IPS-18a (cell line): ENCODE measurements around the gene APLN.

Experiments used
- H3K27ac ChIP-seq: one replicate; pipeline ENCODE4 v1.5.1; 2013; ENCODE audit warnings: low read length
- H3K27me3 ChIP-seq: one replicate; pipeline ENCODE4 v1.6.1; 2013; ENCODE audit warnings: mild to moderate bottlenecking, low read length; ENCODE audit not compliant: control insufficient read depth, insufficient read depth
- H3K36me3 ChIP-seq: one replicate; pipeline ENCODE4 v1.6.1; 2013; ENCODE audit warnings: low read depth, low read length; ENCODE audit not compliant: control insufficient read depth
- H3K4me1 ChIP-seq: one replicate; pipeline ENCODE4 v1.6.1; 2013; ENCODE audit warnings: low read depth, low read length; ENCODE audit not compliant: control insufficient read depth
- H3K4me3 ChIP-seq: one replicate; pipeline ENCODE4 v1.5.1; 2013; ENCODE audit warnings: low read length
- H3K9ac ChIP-seq: one replicate; pipeline ENCODE4 v1.6.1; 2013; ENCODE audit warnings: mild to moderate bottlenecking, low read length, moderate library complexity
- H3K9me3 ChIP-seq: one replicate; pipeline ENCODE4 v1.6.1; 2013; ENCODE audit warnings: low read depth, low read length; ENCODE audit not compliant: control insufficient read depth

Gene APLN

DNA sequence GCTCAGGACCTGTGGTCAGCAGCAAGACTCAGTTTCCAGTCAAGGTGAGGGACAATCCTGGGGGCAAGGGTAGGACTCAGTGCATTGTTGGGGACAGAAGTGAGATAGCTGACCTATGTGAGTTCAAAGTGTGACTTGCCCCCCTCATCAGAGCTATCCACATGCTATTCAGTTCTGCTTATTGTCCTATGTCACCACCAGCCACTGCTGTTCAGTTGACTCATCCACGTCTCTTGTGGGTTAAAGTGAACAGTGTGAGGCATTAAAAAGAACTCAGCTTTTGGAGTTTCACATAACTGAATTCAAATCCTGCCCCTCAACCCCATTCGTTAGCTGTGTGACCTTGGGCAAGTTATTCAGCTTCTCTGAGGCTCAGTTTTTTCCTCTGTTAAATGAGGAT is 4.4 kb upstream of the APLN start:
- no peaks in the 10 kb centered on the region for H3K36me3 ChIP-seq
- peaks cover 4% of the 10 kb centered on the region for H3K9me3 ChIP-seq
- H3K4me1 ChIP-seq: peaks cover 7% of the 10 kb centered on the region
- no peak overlapping the region for H3K27ac ChIP-seq
- no peak overlapping the region for H3K4me3 ChIP-seq
- H3K9ac ChIP-seq: no peak overlapping the region
- peaks cover 16% of the 10 kb centered on the region for H3K27me3 ChIP-seq

DNA sequence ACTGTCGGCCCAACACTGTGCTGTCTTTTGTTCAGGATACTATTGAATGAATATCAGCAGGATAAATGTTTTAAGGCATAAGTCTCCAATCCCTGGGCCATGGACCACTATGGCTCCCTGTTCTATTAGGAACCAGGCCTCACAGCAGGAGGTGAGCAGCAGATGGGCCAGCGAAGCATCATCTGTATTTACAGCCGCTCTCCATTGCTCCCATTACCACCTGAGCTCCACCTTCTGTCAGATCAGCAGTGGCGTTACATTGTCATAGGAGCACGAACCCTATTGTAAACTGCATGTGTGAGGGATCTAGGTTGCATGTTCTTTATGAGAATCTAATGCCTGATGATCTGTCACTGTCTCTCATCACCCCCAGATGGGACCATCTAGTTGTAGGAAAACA is 3.7 kb upstream of the APLN start:
- no peak overlapping the region for H3K9ac ChIP-seq
- H3K9me3 ChIP-seq: peaks cover 4% of the 10 kb centered on the region
- H3K4me1 ChIP-seq: peaks cover 7% of the 10 kb centered on the region
- H3K27ac ChIP-seq: no peak overlapping the region
- no peaks in the 10 kb centered on the region for H3K36me3 ChIP-seq
- no peak overlapping the region for H3K4me3 ChIP-seq
- peaks cover 23% of the 10 kb centered on the region for H3K27me3 ChIP-seq

DNA sequence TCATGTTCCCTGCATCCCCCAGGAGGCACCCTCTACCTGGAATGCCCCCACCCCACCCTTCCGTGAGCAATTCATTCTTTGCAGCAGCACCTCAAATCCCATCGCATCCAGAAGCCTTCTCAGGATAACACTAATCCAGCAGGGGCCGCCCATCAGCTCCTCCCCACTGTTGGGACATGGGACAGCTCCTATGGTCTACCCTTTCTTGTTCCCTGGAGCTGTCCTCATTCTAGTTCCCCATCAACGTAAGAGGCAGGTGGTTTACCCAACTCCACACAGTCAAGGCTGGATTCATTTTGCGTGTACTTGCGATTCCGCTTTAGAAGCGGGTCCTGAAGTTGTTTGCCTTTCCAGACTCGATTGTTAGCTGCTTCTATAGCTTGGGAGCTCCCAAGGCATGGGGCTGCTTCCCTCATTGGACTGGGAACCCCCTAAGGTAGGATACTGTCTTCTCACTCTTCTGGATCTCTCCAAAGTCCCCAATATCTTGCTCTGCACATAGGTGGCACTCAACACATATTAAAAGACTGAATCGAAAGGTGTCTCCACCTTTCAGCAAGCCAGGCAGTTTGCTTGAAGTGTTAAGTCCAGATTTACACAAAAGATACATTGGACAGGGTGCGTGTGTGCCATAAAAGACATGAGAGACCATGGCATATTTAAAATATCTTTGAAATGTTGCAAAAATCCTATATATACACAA is 942 bp upstream of the APLN start:
- peaks cover 4% of the 10 kb centered on the region for H3K9me3 ChIP-seq
- H3K9ac ChIP-seq: no peak overlapping the region
- no peaks in the 10 kb centered on the region for H3K36me3 ChIP-seq
- peaks cover 3% of the 10 kb centered on the region for H3K4me1 ChIP-seq
- no peak overlapping the region for H3K27ac ChIP-seq
- peaks cover 50% of the 10 kb centered on the region for H3K27me3 ChIP-seq
- H3K4me3 ChIP-seq: peak overlapping the region; percentile 55

DNA sequence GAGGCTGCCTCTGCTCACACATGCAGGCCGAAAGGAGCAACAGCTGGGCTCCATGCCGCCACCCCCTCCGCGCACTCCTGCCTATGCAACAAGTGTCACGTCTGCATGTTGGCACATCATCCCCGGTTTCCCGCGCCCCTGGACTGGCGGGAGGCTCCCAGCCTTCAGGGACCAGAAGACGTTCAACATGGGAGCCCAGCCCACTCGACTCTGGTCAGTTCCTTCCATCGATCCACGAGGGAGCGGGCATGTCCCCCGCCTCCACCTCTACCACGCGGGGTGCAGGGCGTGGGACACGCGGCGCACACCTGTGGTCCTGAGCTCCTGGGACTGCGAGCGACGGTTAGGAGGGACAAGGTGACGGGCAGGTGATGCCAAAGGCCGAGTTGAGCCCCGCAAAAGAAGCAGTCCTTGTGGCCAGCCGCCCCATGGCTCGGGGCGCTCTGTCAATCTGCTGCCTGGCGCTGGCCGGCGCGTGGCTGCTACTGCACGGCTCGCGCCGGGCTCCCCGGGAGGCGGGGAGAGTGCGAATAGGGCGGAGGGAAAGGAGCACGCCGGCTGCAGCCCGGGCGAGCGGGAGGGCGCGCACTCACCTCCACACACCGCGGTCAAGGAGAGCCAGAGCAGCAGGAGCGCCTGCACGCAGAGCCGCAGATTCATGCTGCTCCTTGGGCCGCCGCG is 645 bp downstream of the APLN start:
- peaks cover 3% of the 10 kb centered on the region for H3K4me1 ChIP-seq
- peak overlapping the region; percentile 55 for H3K4me3 ChIP-seq
- H3K27me3 ChIP-seq: peaks cover 65% of the 10 kb centered on the region
- H3K36me3 ChIP-seq: no peaks in the 10 kb centered on the region
- peaks cover 6% of the 10 kb centered on the region for H3K9me3 ChIP-seq
- no peak overlapping the region for H3K9ac ChIP-seq
- no peak overlapping the region for H3K27ac ChIP-seq

DNA sequence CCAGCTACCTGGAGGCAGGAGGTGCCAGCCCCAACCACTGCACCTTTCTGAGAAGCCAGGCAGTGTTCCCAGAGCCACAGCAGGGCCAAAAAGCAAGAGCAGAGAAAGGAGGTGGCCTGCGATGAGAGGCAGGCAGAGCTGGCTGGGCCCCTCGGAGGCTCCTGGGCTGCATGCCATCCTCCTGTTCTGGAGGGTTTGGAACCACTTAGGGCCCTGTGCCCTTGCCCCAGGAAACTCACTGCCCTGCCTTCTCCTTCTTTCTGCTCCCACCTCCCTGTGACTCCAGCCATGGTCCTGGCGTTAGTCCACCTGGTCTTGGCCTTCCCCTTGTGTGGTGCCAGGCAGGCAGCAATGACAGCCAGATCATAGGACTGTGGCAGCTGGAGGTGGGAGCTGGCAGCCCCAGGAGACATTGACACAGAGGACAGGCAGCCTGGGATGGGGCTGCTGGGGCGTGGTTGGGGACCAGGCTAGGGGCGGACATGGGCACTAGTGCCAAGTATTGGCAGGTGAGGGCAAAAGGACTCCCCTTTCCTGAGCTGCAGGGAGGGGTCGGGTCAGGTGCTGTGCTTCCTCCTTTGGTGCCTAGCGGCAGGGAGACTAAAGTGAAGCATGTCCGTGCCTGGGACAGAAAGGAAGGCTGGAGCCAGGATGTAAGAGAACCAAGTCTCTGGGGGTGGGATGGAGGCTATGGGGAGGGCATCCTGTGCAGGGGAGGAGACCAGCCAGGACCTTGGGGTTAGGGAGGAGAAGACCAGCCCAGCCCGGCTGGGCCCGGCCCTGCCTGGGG is 1.4 kb downstream of the APLN start:
- Histone ChIP-seq H3K27ac (no peak overlapping the region), H3K4me3 (peak overlapping the region; percentile 55), H3K27me3 (peaks cover 69% of the 10 kb centered on the region), H3K4me1 (peaks cover 3% of the 10 kb centered on the region), H3K9me3 (peaks cover 3% of the 10 kb centered on the region), H3K9ac (no peak overlapping the region), H3K36me3 (no peaks in the 10 kb centered on the region)

DNA sequence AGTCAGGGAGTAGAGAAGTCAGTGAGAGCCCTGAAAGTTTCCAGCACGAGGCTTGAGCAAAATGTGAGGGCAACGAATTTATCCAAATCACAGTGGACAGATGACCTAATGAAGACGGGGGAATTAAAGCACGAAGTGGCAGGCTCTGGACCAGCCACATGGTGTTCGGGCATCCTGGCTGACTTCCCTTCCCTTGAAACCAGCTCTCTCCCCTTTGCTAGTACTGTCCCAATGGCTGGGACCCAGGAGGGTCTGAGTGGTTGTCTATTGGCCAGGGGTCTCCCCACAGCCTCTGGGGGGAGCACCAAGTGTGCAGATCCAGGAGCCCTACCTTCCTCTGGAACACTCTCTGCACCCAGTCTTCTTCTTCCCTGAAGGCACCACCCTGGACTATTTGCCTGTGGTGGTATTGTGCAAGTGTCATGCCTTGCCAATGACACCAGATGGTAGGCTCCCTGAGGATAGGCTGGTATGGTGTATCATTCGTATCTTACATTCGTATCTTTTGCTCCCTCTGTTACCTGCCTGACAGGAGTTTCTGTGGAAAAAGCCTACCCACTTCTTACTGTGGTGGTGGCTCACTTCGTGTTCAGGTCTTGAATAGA is 2.1 kb downstream of the APLN start:
- Histone ChIP-seq H3K4me3 (no peak overlapping the region), H3K9me3 (peaks cover 3% of the 10 kb centered on the region), H3K27me3 (peaks cover 69% of the 10 kb centered on the region), H3K9ac (no peak overlapping the region), H3K27ac (no peak overlapping the region), H3K4me1 (peaks cover 3% of the 10 kb centered on the region), H3K36me3 (no peaks in the 10 kb centered on the region)

DNA sequence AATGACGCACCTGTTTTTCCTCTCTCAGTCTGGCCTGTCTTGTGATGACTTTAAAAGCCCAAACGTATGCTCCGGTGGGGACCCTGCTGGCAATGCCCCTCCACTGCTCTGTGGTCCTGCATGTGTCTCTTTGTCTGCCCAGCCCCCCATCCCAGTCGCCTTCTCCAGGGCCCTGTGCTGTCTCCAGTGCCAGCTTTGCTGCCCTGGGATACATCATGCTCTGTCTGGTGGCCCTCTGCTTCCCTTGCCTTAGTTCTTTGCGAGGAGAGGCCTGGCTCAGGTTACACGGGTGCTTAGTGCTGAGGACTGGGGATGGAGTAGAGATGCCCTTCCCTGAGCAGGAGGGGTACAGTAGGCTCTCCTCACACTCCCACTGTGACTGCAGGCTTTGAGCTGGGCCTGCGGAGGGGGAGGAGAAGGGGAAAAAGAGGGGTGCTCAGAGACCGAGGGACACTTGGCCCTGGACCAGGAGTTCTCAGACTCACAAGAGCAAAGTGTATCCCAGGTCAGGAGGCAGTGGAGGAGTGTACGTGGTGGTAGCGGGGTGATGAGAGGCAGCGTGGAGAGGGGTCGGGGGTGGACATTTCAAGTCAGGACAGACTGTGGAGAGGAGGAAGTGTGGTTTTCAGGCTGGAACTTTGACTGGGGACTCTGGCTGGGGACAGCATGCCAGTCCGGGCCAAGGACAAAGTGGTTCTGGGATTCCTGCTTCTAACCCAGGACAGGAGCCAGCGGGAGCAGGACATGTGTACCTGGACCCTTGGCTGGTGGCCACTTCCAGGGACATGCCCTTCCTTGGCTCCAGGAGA is 2.8 kb downstream of the APLN start:
- no peak overlapping the region for H3K4me3 ChIP-seq
- H3K9ac ChIP-seq: no peak overlapping the region
- H3K9me3 ChIP-seq: peaks cover 3% of the 10 kb centered on the region
- H3K27me3 ChIP-seq: peaks cover 69% of the 10 kb centered on the region
- H3K4me1 ChIP-seq: peaks cover 3% of the 10 kb centered on the region
- H3K27ac ChIP-seq: no peak overlapping the region
- H3K36me3 ChIP-seq: no peaks in the 10 kb centered on the region

DNA sequence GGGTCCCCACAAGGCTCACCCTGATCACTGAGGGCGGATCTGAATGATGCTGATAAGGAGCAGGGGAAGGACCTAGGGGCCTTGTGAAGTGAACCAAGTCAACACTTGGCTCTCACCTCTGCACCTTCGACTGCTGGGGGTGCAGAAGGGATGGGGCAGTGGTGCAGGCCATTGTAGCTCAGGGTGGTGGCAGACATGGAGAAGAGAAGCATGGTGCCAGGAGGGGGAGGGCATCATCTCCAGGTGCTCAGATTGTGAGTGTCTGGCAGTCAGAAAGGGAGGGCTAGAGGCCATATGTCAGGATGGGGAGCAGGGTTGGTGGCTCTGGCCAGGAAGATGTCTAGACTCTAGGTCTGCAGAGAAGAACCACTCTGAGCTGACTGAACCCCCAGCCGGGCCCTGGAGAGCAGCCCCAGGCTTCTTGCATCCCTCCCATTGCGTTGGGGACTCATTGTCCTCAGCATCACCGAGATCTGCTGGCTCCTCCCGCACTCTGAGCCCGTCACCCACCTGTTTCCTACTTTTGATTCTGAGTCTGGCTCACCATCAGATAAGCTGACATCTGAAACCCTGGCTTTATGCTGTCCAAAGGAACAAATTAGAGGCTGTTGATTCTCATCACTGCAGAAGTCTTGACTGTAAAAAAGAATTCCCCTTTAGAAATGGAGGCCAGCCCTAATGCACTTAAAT is 3.8 kb downstream of the APLN start:
- H3K36me3 ChIP-seq: no peaks in the 10 kb centered on the region
- H3K4me3 ChIP-seq: no peak overlapping the region
- H3K9ac ChIP-seq: no peak overlapping the region
- peaks cover 64% of the 10 kb centered on the region for H3K27me3 ChIP-seq
- peaks cover 3% of the 10 kb centered on the region for H3K9me3 ChIP-seq
- peaks cover 3% of the 10 kb centered on the region for H3K4me1 ChIP-seq
- no peak overlapping the region for H3K27ac ChIP-seq

DNA sequence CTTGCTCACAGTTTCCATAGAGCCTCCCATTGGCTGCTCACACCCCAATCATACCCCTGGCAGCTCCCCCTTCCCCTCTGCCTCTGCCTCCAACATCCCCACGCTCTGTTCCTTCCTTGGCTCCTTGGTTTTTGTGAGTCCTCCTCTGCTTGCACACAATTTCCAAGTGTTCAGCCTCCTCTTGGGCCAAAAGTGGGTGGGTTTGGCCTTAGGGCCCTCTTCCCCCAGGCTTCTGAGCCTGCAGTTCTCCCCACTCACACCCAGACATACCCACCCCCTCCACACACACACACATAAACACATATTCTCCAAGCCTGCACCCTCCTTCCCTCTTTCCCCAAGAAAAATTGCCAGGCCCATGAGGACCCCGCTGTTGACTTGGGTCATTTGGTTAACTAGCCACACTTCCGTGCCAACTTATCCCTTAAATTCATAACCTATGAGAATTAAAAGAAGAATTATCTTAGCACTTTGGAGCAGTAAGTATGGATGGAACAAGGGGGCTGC is 4.5 kb downstream of the APLN start:
- H3K4me3 ChIP-seq: no peak overlapping the region
- H3K9me3 ChIP-seq: peaks cover 3% of the 10 kb centered on the region
- H3K27ac ChIP-seq: no peak overlapping the region
- no peaks in the 10 kb centered on the region for H3K36me3 ChIP-seq
- H3K9ac ChIP-seq: no peak overlapping the region
- H3K4me1 ChIP-seq: peaks cover 1% of the 10 kb centered on the region
- peaks cover 57% of the 10 kb centered on the region for H3K27me3 ChIP-seq

DNA sequence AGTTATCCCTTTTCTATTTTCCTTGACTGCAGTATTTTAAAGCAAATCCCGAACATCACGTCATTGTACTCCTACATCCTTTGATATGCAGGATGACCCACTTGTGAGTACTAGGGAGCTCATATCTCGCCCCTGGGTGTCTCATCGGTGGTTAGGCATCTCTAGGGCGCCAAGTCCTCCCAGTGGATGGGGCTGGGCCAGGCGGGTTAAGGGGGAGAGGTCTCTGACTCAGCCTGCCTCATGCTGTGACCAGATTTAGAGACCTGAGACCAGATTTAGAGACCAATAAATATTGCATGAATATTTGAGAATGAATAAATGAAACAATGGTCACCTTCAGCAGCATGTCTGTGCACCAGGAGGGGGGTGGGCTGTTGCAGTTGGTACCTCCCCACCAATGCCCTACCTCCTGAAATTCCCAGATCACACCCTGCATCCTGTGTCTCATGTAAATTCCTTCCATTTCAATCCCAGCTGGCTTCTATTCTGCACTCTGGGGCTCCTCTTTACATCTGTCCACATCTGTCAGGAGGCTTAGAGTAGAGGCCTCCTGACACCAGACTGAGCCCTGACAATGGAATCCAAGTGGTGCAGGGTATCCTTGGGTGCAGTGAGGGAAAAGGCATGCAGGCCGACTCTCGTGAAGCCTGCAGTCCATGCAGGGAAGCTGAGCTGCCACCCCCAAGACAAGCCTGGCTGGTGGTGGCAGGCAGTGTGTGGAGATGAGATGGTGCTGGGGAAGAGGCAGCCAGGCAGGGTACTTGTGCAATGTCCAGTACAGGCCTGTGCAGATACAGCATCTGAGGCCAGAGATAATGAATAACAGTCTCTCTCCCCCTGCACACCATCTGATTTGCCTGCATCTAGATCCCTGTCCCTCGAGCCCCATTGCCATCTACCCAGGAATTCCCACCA is 5.2 kb downstream of the APLN start:
- no peaks in the 10 kb centered on the region for H3K36me3 ChIP-seq
- H3K4me3 ChIP-seq: no peak overlapping the region
- no peak overlapping the region for H3K27ac ChIP-seq
- H3K4me1 ChIP-seq: no peaks in the 10 kb centered on the region
- peaks cover 3% of the 10 kb centered on the region for H3K9me3 ChIP-seq
- no peak overlapping the region for H3K9ac ChIP-seq
- H3K27me3 ChIP-seq: peaks cover 55% of the 10 kb centered on the region
